COLO668 (cell line): ENCODE data around the gene CCSAP.
"Not testable (repeated sequence)": the region's sequence is repeated elsewhere in the genome, so short reads cannot be mapped to it uniquely, and the experiment has no call there.

Source experiments
- DNase-seq: peaks from one replicate; lab custom pipeline; 2025; ENCODE audit not compliant: unreplicated experiment; lab: John Stamatoyannopoulos, UW

CCSAP gene

GRCh38 chr1:229291686-229292085, 51.2 kb downstream of the CCSAP start:
- not testable (repeated sequence) for DNase-seq

GRCh38 chr1:229288516-229288915, 54.3 kb downstream of the CCSAP start:
- DNase-seq = no peak

GRCh38 chr1:229287267-229287666, 55.6 kb downstream of the CCSAP start:
- no peak for DNase-seq

GRCh38 chr1:229286099-229286766, 56.6 kb downstream of the CCSAP start:
- no peak for DNase-seq

GRCh38 chr1:229285440-229285839, 57.4 kb downstream of the CCSAP start:
- no peak for DNase-seq

- no peak for DNase-seq
Observed at GRCh38 chr1:229284887-229285286, 58.0 kb downstream of the CCSAP start.

- no peak for DNase-seq
Observed at GRCh38 chr1:229283183-229283611, 59.6 kb downstream of the CCSAP start.

- DNase-seq = no peak
Observed at GRCh38 chr1:229282295-229282823, 60.5 kb downstream of the CCSAP start.

GRCh38 chr1:229281339-229281926, 61.4 kb downstream of the CCSAP start:
- no peak for DNase-seq

- no peak for DNase-seq
Observed at GRCh38 chr1:229280921-229281320, 61.9 kb downstream of the CCSAP start.

- DNase-seq = no peak
Observed at GRCh38 chr1:229280037-229280828, 62.6 kb downstream of the CCSAP start.

GRCh38 chr1:229279242-229279641, 63.6 kb downstream of the CCSAP start:
- no peak for DNase-seq

- no peak for DNase-seq
Observed at GRCh38 chr1:229278120-229278741, 64.6 kb downstream of the CCSAP start.

- DNase-seq = no peak
Observed at GRCh38 chr1:229275005-229275404, 67.8 kb downstream of the CCSAP start.

- no peak for DNase-seq
Observed at GRCh38 chr1:229273507-229274232, 69.2 kb downstream of the CCSAP start.

- DNase-seq = no peak
Observed at GRCh38 chr1:229272164-229273158, 70.4 kb downstream of the CCSAP start.

- DNase-seq = peak; percentile 60
Observed at GRCh38 chr1:229271448-229272159, 71.2 kb downstream of the CCSAP start.
